Measurements from ENCODE around the gene EPHB1.

Gene EPHB1

GRCh38 chr3:135084405-135084804 lies 289.3 kb downstream of the EPHB1 start:
- in situ Hi-C loops (cut with MboI; ENCODE audit: low sequenced_read_pairs, unreplicated experiment): no loop called here
- TF ChIP-seq CTCF (IDR thresholded peaks at IDR 0.05; ENCODE audit: borderline replicate concordance, control extremely low read depth, extremely low read depth, insufficient read depth, missing control alignments): no peak
- DNase-seq (ENCODE audit: low spot score): no peak

- DNase-seq (ENCODE audit: low spot score): no peak
- in situ Hi-C loops (cut with MboI; ENCODE audit: low sequenced_read_pairs, unreplicated experiment): no loop called here
- no peak for TF ChIP-seq CTCF (IDR thresholded peaks at IDR 0.05; ENCODE audit: borderline replicate concordance, control extremely low read depth, extremely low read depth, insufficient read depth, missing control alignments)
These were observed 289.9 kb downstream of the EPHB1 start for GRCh38 chr3:135084976-135085375.

- in situ Hi-C loops (cut with MboI; ENCODE audit: low sequenced_read_pairs, unreplicated experiment): no loop called here
- TF ChIP-seq CTCF (IDR thresholded peaks at IDR 0.05; ENCODE audit: borderline replicate concordance, control extremely low read depth, extremely low read depth, insufficient read depth, missing control alignments): no peak
- DNase-seq (ENCODE audit: low spot score): no peak
These were observed 290.8 kb downstream of the EPHB1 start for GRCh38 chr3:135085652-135086436.

- no peak for DNase-seq (ENCODE audit: low spot score)
- in situ Hi-C loops (cut with MboI; ENCODE audit: low sequenced_read_pairs, unreplicated experiment): no loop called here
These were observed 292.7 kb downstream of the EPHB1 start for GRCh38 chr3:135087782-135088181.

GRCh38 chr3:135089451-135089850 lies 294.4 kb downstream of the EPHB1 start:
- no peak for TF ChIP-seq CTCF (IDR thresholded peaks at IDR 0.05; ENCODE audit: borderline replicate concordance, control extremely low read depth, extremely low read depth, insufficient read depth, missing control alignments)
- in situ Hi-C loops (cut with MboI; ENCODE audit: low sequenced_read_pairs, unreplicated experiment): no loop called here
- no peak for DNase-seq (ENCODE audit: low spot score)

More at GRCh38 chr3:135087782-135088181, 292.7 kb downstream of the EPHB1 start:
- no peak for TF ChIP-seq CTCF (IDR thresholded peaks at IDR 0.05; ENCODE audit: borderline replicate concordance, control extremely low read depth, extremely low read depth, insufficient read depth, missing control alignments)

GRCh38 chr3:135090020-135090717 lies 295.1 kb downstream of the EPHB1 start:
- no peak for TF ChIP-seq CTCF (IDR thresholded peaks at IDR 0.05; ENCODE audit: borderline replicate concordance, control extremely low read depth, extremely low read depth, insufficient read depth, missing control alignments)
- in situ Hi-C loops (cut with MboI; ENCODE audit: low sequenced_read_pairs, unreplicated experiment): no loop called here
- DNase-seq (ENCODE audit: low spot score): no peak

Measured in GM13976 (cell line).